Esophagus squamous epithelium (tissue), 4 donors: ENCODE results near the gene PDGFRB.

Experiments used
- CTCF ChIP-seq, 6 experiments: fragments of 450-650 bp in 4 of 6; fragments of 200-600 bp in 2 of 6; sonication (generic) in 2 of 6; IDR thresholded peaks; one replicate each; pipeline ENCODE4 v1.5.1; 2016 to 2019; ENCODE audit warnings: antibody characterized with exemption in 6 of 6, mild to moderate bottlenecking in 4 of 6, moderate library complexity in 4 of 6
- POLR2A ChIP-seq, 4 donors: fragments of 450-650 bp; IDR thresholded peaks; one replicate each; pipeline ENCODE4 v1.6.1; 2017; ENCODE audit warnings: antibody characterized with exemption in 4 of 4, mild to moderate bottlenecking in 4 of 4, moderate library complexity in 3 of 4

GRCh38 chr5:150075233-150075632 lies 80.4 kb downstream of the PDGFRB start:
- TF ChIP-seq CTCF (IDR thresholded peaks at IDR 0.05) (no peak), POLR2A (IDR thresholded peaks at IDR 0.05) (no peak)
